ENCODE data around the gene PASK.
A peak's percentile ranks its signal among the peaks of the same experiment; 100 is the strongest.

Gene PASK

DNA sequence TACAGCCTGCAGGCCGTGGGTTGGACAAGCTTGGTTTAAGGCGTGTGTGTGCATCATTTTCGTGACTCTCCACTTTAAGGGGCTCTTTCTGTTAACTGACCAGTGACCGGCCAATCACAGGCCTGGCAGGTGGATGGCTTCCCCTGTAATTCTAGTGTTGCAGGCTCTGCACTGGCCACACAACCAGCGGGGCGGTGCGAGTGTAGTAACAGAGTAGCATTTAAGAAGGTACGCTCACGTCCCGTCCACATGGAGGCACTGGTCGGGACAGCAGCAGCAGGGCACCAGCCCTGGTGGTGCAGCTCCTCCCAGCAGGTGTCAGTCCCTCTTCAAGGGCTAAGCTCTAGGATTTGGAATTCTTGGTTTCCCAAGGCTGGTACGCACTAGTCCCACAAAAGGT is 31.2 kb upstream of the PASK start:
- no peak for DNase-seq (ENCODE audit: low read depth)

DNA sequence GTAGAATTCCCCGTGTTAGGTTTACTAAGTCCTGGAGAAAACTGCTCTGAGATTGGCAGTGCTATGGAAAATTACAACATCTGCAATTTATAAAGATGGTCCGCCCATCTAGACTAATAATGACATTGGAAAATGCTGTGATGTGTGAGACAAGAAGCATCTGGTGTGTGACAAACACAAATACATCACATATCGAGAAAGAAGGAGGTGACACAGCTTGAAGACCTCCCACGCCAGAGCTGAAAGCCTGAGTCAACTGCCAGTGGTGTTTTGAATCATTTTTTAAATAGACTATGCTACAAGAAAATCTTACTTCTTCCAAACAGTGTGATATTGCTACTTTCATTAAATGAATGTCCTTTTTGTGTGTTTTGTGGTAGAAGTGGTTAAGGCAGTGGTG is 30.6 kb upstream of the PASK start:
- no peak for DNase-seq (ENCODE audit: low read depth)

DNA sequence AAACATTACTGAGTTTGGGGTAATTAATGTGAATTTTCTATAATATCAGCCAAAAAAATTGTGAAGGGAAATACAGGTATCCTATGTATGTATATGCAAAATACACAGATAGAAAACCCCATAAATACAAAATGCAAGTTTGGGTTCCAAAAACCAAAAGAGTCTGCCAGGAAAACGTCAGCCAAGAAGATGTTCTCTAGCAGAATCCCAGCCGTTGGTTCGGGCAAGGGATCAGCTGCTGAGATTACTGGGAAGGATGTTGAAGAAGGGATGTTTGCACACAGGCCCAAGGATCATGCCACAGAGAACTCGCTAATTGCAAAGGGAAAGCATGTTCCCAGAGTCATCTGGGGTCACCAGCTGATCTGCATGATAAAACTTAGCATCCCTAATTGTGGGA is 29.7 kb upstream of the PASK start:
- no peak for DNase-seq (ENCODE audit: low read depth)

DNA sequence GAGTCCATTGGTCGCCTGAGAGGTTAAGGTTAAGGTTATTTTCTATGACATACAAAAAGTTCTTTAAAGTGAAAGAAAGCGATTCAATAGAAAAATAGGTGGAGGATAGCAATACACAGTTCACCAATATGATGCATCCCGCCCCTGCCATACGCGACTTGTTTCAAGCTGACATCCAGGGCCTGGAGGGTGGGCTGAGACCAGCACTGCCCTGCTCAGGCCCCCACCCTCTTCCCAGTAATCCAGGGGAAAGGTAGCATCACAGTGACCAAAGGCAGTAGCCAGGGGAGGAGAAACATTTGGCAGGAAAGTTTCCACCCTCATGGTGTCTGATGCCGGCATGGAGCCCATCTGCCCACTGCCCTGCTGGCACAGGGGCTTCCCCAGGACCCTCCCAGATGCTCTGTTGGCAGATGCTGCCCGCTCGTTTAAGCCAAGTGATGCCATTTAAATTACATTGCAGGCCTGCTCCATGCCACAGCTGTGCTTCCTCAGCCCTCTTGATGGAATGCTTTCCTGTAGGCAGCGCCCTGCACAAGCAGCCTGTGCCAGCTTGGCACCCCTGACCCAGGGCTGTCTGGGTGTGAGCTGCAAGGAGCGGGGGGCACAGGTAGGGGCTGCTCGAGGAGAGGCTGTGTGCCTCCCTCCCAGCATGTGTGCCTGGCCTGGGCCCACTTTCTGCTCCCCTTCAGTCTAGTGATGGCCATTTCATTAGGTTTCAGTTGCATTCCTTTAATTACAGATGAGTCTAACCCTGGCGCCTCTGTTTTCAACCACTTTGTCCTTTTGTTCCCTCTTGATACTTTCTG is 28.5 kb upstream of the PASK start:
- DNase-seq (ENCODE audit: low read depth): no peak

DNA sequence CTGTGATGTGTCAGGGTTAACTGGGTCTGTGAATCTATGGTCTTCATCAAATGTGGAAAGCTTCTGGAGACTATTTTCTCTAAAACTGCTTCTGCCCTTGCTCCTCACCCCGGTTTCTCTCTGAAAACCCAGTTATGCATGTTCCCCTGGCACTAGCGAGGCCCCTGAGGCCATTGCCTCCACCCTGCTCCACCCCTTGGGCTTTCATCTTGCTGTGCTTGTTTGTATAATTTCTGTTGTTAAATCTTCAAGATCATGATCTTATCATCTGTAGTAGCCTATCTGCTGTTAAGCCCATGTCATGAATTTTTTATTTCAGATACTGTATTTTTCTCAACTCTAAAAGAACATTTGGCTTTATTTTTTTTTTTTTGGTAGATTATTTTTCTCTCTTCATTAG is 24.3 kb upstream of the PASK start:
- no peak for DNase-seq (ENCODE audit: low read depth)

DNA sequence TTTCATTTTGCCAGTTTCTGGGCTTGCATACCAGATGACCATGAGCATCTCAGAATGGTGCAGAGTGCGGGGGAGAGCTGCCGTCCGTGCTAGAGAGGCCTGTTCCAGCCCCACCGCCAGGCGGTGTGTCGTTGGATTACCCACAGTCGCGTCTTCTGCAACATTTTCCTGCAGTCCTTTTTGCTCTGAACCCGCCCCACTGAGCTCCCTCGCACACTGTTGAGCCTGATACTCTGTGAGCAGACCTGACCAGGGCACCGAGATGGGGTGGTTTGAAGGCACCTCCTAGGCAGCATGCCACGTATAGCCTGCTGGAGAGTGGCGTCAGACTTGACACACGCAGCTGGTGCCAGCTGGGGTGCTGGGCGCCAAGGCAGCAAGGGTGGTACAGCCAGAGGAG is 19.1 kb upstream of the PASK start:
- DNase-seq (ENCODE audit: low read depth): no peak

DNA sequence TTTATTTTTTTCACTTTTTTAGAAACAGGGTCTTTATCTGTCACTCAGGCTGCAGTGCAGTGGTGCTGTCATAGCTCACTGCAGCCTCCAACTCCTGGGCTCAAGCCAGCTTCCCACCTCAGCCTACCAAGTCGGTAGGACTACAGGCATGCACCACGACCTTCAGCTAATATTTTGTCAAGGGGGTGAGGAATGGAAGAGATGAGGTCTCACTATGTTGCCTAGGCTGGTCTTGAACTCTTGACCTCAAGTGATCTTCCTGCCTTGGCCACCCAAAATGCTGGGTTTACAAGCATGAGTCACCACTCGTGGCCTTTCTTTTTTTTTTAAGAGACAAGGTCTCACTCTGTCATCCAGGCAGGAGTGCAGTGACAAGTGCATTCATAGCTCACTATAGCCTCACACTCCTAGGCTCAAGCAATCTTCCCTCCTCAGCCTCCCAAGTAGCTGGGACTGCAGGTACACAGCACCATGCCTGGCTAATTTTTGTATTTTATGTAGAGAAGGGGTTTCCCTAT is 14.4 kb upstream of the PASK start:
- no peak for DNase-seq (ENCODE audit: low read depth)

DNA sequence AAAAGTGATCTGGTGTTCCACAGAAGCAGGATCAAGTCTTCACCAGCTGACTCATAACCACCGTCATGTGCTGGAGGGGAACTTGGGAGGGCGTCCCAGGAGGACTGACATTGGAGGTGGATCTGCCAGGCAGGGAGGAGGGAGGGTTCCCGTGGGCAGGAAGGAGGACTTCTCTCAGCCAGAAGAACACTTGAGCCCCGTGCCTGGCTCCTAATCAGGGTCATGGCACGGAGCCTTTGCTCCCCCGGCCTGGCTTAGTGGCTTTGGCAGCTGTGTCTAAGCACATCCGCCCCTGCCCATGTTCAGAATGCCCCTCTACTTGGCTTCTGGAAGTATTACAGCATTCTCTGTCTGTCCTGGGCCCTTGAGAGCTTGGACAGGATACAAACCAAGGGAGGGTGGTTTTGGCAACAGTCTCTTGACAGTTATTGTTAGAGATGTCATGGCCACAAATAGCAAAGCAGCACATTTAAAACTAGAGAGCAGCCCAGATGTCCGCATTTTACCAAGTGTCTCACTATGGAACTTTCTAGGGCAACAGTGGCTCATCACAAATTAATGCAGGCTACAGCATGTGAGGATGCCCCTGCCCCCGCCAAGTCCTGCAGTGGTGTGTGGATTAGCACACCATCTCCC is 12.5 kb upstream of the PASK start:
- peak; percentile 50 for DNase-seq (ENCODE audit: low read depth)

DNA sequence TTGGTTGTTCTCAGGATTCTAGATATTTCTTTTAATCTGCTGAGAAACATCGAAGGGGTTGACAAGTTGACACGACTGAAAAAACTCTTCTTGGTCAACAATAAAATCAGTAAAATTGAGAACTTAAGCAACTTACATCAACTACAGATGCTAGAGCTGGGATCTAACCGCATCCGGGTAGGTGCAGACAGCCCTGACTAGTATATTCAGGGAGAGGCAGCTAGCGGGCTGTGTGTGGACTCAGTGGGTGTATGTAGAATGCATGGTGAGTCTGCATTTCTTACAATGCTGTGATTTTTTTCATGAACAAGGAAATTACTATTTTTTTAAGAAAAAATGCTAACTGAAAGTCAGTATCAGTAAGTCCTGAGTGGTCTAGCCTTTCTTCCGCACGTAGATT is 11.0 kb upstream of the PASK start:
- no peak for DNase-seq (ENCODE audit: low read depth)

DNA sequence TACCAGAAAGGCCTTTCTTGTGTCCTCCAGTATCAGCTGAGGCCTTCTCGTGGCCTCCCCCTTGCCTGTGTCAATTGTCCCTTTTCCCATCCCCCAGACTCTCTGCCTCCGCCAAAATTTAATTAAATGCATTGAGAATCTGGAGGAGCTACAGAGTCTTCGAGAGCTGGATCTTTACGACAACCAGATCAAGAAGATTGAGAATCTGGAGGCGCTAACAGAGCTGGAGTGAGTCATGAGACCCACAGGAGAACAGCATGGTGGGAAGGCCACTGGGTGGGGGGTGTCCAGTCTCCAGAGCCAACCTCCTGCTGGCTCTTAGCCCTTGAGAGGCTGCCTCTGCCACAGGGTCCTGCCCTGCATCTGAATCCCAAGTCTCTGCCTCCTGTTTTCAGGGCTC is 9.8 kb upstream of the PASK start:
- DNase-seq (ENCODE audit: low read depth): no peak

DNA sequence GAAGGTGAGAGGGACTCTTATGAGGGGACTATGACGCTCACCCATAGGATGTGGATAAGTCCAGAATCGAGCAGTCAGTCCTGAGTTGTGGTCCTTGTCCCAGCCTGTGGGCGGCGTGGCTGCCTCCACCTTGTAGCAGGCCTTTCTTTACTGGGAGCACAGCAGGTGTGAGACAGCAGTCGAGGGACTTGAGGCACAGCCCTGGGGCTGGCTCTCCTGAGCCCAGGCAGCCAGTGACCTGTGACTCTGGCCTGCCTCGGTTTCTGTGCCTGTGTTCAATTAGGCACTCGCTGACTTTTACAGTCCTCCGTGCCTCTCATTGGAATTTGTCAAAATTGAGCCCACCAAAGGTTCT is 9.3 kb upstream of the PASK start:
- DNase-seq (ENCODE audit: low read depth): no peak

DNA sequence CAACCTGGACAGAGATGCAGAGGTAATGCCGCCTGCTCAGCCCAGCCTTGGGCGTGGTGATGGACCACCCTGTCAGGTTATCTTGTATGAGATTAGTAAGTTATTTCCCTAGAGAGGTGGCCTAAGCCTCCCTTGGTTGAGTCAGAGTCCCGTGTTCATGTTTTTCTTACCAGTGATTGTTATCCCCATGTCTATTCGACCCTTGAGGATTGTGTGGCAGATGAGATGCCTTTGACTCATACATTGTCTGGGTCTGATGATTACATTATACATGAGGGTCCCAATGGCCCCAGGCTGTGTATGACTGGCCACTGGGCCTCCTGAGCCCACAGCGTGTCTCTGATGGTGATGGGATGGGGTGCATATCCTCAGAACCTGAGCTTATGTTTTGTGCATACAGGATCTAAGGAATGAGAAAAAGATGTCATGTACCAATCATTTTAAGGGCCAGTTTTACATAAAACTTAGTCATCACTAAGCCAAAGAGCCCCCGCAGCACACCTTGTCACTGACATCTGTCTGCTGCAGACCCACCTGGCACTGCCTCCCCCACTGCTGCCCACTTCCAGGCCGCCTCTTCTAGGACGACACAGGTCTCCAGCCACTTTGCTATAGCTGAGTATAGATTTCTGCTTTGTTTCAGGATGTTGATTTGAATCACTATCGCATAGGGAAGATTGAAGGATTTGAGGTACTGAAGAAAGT is 8.7 kb upstream of the PASK start:
- peak; percentile 61 for DNase-seq (ENCODE audit: low read depth)

DNA sequence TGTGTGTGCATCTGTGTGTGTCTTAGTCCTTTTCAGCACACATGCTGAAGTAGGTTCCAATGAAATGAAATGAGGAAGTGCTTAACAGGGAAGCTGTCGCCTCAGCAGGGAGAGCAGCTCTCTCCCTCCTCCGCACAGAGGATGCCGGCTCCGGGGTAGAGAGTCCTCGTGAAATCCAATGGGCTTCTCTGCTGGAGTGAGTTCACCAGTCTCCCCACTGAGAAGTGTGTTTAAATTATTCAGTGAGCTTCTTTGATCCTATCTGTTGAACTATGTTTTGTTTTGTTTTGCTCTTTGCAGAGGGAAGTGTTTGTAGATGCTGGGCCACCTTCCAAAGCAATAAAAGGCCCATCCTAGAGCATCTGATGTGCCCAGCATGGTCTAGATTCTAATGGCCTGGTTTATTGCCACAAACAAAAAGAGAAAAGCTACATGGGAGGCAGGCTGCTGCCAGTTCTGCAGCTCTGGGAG is 7.7 kb upstream of the PASK start:
- no peak for DNase-seq (ENCODE audit: low read depth)

DNA sequence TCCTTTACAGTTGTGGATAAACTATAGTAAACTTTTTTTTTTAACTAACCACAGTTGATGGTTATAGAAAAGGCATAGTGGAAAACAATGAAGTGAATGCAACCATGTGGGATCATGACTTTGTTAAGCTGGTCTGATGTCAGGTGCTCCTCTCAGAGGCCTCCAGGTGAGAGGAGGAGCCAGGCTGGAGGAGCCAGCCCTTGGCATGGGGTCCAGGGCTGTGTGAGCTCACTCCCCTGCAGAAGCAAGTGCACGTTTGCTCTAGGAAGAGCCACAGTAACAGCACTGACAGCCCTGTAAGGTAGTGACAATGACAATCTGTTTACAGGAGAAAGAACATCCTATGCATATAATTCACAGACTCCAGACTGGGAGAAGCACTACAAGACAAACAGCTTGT is 6.7 kb upstream of the PASK start:
- no peak for DNase-seq (ENCODE audit: low read depth)

DNA sequence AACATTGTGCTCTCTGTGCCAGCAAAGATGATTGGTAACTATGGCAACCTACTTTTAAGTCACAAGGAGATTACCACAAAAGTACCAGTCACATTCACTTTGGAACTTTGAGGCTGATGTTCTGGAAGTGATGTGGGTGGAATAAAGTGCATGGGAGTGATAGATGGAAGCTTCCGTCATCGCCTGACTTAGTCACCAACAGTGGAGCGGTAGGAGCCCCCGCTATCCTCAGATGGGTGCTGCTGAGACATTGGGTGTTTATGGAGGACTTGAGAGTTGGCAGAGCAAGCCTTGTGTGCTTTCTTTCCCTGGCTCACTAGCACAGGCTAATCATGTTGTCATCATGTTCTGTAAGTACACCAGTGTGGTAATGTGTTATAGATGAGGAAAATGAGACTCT is 5.6 kb upstream of the PASK start:
- no peak for DNase-seq (ENCODE audit: low read depth)

DNA sequence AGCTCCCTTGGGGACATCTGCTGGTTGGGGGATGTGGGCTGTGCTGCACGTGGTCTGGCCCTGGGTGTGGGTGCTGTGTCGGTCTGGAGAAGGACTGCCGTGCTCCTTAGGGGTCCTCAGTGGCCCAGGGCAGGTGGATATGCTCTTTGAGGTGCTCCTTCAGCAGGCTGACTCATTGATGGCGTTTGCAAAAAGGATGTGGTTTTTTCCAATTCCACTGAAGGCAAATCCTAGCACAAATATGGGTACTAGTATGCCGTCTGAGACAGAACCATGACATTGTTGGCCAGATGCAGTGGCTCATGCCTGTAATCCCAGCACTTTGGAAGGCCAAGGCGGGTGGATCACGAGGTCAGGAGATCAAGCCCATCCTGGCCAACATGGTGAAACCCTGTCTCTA is 4.3 kb upstream of the PASK start:
- DNase-seq (ENCODE audit: low read depth): no peak

DNA sequence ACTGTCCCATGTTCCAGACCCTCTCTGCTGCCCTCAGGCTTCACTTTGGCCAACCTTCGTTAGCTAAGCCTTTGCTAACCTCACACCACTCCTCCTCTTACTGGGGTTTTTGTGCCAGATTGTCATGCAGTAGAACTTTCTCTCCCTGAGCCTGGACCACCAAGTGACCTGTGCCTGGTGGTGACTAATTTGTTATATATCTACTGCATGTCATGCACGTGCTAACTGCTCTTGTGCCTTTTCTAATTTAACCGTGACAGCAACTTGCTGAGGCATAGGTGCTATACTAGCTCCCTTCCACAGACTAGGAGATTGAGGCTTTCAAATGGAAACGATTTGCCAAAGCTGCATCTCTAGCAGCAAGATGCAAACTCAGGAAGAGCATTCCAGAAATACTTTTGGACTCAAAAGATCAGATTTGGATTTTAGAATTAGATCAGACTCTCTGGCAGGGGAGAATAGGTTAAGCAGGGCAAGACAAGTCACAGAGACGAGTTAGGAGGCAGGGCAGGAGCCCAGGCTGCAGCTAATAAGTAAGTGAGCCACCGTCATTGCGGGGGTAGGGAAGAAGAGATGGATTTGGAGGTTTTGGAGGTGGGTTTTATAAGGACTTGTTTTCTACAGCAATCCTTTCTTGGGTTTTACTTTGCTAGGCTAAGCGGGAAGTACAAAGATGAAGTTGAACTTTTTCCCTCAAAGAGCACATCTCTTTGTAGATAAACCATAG is 2.8 kb upstream of the PASK start:
- no peak for DNase-seq (ENCODE audit: low read depth)

DNA sequence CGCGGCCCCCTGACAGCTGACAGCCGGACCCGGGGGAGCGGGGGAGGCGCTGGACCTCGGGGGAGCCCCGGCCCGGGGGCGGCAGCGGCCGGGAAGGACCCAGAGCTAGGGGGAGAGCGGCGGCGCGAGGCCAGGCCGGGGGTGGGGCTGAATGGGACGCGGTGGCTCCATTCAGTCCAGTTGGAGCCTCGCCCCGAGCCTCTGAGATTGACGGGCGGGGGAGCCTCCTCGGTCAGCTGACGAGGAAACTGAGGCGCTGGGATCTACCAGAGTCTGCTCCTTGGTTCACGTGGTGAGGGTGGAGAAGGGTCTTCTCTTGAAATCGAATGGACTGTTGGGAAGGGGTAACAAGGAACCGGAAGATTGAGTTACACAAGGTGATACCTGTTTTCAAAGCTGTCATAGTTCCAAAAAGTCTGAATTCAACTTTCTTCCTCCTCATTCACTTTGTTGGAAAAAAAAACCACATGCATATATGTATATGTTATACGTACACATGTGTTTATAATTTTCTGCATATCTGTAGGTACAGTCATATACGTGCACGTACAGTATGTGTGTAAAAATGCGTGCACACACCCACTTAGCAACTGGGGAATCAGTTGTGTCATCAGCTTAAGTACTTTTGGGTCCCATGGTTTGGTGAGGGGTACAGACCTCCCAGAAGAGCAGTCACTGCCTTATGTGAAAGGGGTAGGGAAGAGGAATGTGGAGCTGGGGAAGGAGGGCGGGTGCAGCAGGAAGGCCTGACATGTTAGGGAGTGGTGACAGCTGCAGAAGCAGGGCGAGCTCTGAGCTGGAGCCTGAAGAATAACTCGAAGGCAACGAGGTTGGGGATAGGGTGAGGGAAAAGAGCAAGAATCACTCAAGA is 1.6 kb upstream of the PASK start:
- no peak for DNase-seq (ENCODE audit: low read depth)

DNA sequence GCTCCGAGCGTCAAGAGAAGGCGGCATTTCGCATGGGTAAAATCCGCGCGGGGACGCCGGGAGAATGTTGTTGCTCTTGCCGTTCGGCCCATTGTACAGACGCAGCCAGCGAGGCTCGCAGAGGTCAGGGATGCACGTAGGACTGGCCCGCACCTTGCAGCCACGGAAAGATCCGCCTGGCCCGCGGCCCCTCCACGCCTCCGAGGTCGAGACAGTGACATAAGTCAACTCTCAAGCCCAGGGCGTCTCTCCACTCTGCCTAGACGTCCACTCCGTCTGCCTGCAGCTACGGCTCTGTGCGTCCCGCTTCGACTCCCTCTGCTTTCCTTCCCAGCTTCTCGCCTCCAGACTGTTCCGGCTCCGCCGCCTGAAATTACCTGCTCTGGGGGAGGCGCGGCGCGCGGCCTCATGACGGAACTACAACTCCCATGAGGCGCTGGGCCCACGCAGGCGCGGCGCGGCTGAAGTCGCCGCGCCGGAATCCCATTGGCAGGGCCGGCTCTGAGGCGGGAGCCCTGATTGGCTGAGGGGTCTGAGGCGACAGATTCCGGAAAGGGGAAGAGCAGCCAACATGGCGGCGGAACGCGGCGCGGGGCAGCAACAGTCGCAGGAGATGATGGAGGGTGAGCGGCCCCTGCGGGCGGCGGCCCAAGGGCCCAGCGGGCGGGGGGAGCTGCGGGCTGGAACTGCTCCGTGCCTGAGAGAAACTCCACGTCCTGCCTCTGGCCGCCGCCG is 820 bp upstream of the PASK start, which contains the start of gene PPP1R7:
TSS of gene PPP1R7 (plus strand) at position 543 of the 735 bp plus-strand sequence. CDS start at position 572, 29 bp downstream.
- peak; percentile 80 for DNase-seq (ENCODE audit: low read depth)

DNA sequence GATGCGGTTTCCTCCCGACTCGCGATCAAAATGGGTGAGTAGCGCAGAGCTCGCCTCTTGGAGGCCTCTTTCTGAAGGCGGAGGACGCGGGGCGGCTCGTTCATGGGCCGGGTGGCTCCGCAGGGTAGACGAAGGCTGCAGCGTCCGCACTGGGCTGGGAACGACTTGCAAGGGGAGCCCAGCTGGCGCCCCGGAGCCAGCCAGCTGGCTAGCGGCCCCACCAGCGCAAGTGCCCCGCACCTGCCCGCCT is 328 bp upstream of the PASK start:
- no peak for DNase-seq (ENCODE audit: low read depth)

DNA sequence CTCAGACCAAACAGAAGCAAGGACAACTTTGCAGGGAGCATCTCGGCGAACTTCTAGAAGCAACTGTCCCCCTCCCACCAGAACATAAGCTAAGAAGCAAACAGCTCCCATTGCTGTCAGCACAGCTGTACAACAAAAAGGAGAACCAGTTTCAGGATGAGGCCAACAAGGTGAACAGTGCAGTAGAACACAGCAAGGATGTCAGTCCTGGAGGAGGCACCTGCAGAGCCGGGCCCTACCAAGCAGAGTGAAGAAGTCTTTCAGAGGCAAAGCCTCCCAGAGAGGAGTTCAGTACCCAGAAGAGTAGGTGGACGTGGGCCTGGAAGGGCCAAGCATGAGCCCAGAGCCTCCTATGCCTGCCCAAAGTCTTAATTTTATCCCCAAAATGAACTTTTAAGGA is 1.0 kb downstream of the PASK start:
- no peak for DNase-seq (ENCODE audit: low read depth)
